HG03159 (cell line): ENCODE measurements around the gene ARFIP1.
"Not testable (repeated sequence)": the region's sequence is repeated elsewhere in the genome, so short reads cannot be mapped to it uniquely, and the experiment has no call there.

ENCODE experiments used
- ATAC-seq: cut with Tn5 transposase; IDR thresholded peaks from one replicate; pipeline ENCODE4 v1.9.1; 2021; ENCODE audit warnings: mild to moderate bottlenecking, moderate library complexity; ENCODE audit not compliant: unreplicated experiment

The ARFIP1 gene

DNA sequence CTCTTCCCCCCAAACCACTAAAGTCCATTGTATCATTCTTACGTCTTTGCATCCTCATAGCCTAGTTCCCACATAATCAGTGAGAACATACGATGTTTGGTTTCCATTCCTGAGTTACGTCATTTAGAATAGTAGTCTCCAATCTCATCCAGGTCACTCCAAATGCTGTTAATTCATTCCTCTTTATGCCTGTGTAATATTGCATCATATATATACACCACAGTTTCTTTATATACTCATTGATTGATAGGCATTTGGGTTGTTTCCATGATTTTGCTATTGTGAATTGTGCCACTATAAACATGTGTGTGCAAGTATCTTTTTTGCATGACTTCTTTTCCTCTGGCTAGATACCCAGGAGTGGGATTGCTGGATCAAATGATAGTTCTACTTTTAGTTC lies 57.2 kb downstream of the ARFIP1 start:
- no peak for ATAC-seq

DNA sequence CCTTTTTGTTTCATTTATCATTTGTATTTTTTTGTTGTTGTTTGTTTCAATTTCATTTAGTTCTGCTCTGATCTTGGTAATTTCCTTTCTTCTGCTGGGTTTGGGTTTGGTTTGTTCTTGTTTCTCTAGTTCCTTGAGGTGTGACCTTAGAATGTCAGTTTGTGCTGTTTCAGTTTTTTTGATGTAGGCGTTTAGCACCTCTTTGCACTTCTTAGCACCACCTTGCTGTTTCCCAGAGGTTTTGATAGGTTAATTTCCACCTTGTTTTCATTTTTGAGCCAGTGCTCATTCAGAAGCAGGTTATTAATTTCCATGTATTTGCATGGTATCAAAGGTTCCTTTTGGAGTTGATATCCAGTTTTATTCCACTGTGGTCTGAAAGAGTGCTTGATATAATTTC lies 60.0 kb downstream of the ARFIP1 start:
- not testable (repeated sequence) for ATAC-seq

- no peak for ATAC-seq
Observed at GRCh38 chr4:152843481-152844090, 63.8 kb downstream of the ARFIP1 start.

- ATAC-seq = no peak
Observed at GRCh38 chr4:152847376-152847775, 67.6 kb downstream of the ARFIP1 start.

GRCh38 chr4:152848508-152848907 lies 68.8 kb downstream of the ARFIP1 start:
- ATAC-seq = no peak

DNA sequence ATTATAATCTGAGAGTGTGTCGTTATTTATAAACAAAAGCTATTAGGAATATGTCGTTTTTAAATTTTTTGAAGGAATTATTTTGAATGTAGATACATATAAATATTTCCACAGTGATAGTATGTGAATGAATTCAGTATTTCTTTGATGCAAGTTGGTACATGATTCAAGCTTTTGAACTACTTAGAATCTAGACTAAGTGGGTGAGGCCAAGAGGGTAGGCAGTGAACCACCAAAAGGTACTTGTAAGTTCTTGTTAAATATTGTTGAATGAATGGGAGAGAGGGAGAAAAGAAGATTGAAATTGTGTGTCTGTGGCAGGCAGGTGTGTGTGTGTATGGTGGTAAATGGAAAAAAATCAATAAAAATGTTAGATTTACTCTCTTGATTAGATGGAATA lies 69.6 kb downstream of the ARFIP1 start:
- ATAC-seq = no peak

DNA sequence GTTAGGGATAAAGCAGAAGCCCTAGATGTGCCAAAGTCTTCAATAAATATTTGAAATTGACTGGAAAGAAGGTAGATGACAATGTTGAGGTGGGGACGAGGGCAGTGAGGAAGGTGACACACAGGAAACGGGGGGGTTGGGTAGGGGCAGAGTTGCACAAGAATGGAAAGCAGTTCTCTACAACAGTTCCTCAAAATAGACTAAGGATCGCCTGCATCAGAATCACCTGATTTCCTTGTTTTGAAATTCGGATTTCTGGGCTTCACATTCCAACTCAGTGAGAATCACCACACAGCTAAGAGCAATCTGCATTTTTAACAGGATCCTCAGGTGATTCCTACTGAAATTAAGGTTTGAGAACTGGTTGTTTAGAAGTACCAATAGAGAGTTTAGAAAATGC lies 70.6 kb downstream of the ARFIP1 start:
- ATAC-seq = peak; percentile 65

GRCh38 chr4:152851226-152851625 lies 71.5 kb downstream of the ARFIP1 start:
- ATAC-seq = no peak

GRCh38 chr4:152853293-152853692 lies 73.5 kb downstream of the ARFIP1 start:
- no peak for ATAC-seq

DNA sequence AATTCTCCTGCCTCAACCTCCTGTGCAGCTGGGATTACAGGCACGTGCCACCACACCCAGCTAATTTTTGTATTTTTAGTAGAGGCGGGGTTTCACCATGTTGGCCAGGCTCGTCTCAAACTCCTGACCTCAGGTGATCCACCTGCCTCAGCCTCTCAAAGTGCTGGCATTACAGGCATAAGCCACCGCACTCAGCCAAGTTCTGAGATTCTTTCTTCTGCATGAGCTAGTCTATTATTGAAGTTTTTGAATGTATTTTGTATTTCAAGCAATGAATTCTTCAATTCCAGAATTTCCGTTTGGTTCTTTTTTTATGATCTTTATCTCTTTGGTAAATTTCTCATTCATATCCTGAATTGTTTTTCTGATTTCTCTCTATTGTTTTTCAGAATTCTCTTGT lies 74.3 kb downstream of the ARFIP1 start:
- not testable (repeated sequence) for ATAC-seq

- ATAC-seq = no peak
Observed at GRCh38 chr4:152856960-152857359, 77.2 kb downstream of the ARFIP1 start.

DNA sequence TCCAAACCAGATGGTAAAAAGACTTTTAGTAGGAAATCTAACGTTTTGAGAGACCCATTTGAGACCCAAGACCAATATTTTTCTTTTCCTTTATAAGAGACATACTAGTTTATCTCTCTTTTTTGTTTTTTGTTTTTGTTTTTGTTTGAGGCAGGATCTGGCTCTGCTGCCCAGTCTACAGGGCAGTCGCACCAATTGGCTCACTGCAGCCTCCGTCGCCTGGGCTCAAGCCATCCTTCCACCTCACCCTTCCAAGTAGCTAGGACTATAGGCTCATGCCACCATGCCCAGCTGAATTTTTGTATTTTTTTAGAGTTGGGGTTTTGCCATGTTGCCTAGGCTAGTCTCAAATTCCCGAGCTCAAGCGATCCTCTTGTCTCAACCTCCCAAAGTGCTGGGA lies 79.2 kb downstream of the ARFIP1 start:
- ATAC-seq = no peak

DNA sequence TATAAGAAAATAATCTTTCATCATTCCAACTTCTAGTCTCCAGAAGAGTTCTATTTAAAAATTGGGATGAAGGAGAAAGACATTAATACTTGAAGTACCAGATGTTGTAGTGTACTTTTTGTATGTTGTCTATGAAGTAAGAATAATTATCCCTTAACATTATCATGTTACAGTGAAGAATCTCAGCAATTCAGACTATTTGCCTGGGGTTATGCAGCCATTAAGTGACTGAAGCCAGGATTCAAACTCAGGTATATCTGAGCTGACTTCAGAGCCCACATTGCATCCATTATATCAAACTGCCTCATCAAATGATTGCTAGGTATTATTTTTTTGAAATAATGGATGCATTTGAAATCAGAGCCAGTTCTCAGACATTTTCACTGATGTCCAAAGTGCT lies 80.3 kb downstream of the ARFIP1 start:
- no peak for ATAC-seq

DNA sequence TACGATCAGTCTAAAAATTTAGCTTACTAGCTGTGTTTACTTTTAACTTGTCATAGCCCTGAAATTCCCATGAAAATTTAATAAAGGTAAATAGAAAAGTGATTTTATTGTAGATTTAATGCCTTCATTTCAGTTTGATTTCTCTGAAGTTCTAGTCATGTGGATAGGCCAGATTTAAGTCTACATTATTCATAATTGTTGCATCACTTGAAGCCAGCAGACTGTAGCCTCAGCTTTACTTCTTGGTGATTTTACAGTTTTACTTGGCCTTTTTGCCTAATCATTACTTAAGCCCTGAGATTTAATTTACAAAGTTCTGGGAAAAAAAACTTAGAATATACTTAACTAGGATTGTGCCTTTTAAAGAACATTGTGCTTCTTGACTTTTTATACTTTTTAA lies 82.9 kb downstream of the ARFIP1 start:
- no peak for ATAC-seq

DNA sequence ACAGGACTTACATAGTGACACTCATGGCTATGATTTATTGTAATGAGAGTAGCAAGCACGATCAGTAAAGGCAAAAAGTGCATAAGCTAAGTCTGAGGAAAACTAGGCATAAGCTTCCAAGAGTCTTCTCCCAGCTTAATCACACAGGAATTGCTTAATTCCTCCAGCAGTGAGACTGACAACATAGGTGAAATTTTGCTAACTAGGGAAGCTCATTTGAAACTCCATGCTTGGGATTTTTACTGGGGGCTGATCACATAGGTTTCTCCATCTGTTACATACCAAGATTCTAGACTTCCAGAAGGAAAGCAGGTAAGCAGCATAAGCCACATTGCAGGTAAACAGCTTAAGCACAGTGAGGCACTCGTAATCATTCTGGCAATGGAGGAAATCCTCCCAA lies 84.6 kb downstream of the ARFIP1 start:
- ATAC-seq = no peak

- ATAC-seq = not testable (repeated sequence)
Observed at GRCh38 chr4:152866432-152866993, 86.8 kb downstream of the ARFIP1 start.

- ATAC-seq = no peak
Observed at GRCh38 chr4:152870606-152871005, 90.9 kb downstream of the ARFIP1 start.

DNA sequence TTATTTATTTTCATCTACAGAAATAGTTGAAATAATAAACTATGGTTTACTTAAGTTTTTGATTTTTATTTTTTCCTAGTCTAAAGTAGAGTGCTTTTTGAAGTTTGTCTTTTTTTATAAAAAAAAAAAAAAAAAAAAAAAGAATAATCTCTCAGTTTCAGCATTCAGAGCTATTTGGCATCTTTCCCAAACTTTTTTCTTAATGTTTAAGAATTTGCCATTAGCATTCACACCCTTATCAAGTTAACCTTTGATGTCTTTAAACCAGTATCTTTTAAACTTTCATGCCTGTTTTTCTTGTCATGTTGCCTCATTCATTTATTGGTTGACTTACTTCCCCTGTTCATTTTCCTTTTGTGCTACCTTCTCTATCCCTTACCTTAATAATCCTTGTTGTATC lies 95.5 kb downstream of the ARFIP1 start:
- no peak for ATAC-seq

DNA sequence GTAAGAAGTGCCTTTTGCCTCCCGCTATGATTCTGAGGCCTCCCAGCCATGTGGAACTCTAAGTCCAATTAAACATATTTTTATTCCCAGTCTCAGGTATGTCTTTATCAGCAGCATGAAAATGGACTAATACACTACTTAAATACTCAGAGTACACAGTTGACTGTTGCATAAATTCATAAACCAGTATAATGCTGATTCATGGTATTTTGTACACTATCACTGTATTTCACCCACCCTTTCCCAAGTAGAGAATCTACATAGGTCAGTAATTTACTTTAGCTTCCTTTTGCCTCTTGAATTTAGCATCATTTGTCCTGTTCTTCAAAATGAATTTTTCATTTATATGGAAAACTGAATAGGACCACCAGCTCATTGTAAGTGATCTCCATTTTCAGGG lies 98.1 kb downstream of the ARFIP1 start:
- ATAC-seq = no peak

DNA sequence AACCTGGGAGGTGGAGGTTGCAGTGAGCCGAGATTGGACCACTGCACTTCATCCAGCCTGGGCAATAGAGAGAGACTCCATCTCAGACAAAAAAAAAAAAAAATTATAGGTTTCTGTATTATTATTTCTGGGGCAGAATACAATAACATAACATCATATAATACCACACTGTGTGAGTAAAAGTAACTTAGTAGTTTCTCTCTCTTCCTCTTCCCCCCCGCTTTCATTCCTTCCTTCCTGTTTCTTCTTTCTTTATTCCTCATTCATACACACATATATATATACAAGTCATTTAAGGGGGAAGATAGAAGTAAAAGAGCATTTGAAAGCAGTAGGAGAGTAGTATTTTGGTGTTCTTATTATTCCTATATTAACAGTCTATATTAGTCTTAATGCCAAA lies 100.5 kb downstream of the ARFIP1 start:
- no peak for ATAC-seq

GRCh38 chr4:152881974-152882373 lies 102.2 kb downstream of the ARFIP1 start:
- ATAC-seq = no peak

DNA sequence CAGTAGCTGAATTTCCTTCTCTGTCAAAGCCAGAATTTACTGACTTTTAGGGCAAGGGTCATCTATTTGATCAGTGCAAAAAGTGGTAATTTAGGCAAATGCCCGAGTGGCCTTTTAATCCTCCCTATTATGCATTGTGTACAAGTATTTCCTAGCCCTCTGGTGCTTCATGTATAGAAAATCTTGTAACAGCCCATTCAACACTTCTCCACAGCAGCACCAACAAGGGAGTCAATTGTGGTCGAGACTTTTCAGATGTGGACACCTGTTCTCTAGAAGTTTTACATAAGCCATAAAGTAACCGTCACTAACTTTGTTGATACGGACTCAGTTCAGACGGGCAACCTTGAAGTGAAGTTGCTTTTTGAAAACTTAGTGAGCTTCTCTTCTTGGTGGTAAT lies 105.4 kb downstream of the ARFIP1 start:
- no peak for ATAC-seq

GRCh38 chr4:152886201-152886600 lies 106.4 kb downstream of the ARFIP1 start:
- ATAC-seq = no peak
